GM12878 (cell line): Measurements from ENCODE around the gene BIVM. TPM values are rescaled to one million over a fixed set of nuclear protein-coding genes. Genes with fewer than 3 reads are reported as not detected.

Experiments
- ATAC-seq: fragments of 200-7000 bp; cut with Tn5 transposase; 3 replicates; pipeline ENCODE4 v1.9.1; 2020; ENCODE audit warnings: mild to moderate bottlenecking, moderate library complexity
- BruUV-seq: library from RNA; stranded (reverse); fragments of 400-500 nt; replicated peaks from 2 replicates; lab custom pipeline; 2021; lab: Mats Ljungman, UMichigan
- CTCF ChIA-PET: fragments of 300-600 bp; sonication (Branson Sonifier 250); formaldehyde crosslinking; extraction: SDS; loops from one replicate; lab custom pipeline; 2021; ENCODE audit warnings: inconsistent platforms; lab: Yijun Ruan, JAX
- POLR2A ChIA-PET: fragments of 350-600 bp; formaldehyde crosslinking; extraction: SDS; loops from one replicate; lab custom pipeline; 2021; ENCODE audit warnings: inconsistent platforms; lab: Charles Lee
- RAD21 ChIA-PET: fragments of 300-600 bp; sonication (Branson Sonifier 250); formaldehyde crosslinking; loops from one replicate; lab custom pipeline; 2023; ENCODE audit warnings: antibody characterized with exemption; ENCODE audit not compliant: unreplicated experiment; lab: Charles Lee
- SMC1A ChIA-PET: fragments of 300-600 bp; sonication (Branson Sonifier 250); formaldehyde crosslinking; loops from one replicate; lab custom pipeline; 2023; ENCODE audit not compliant: unreplicated experiment, uncharacterized antibody; lab: Charles Lee
- DNase-seq: peaks from one replicate; pipeline ENCODE4 v3.0.0-alpha.2; 2011; ENCODE audit warnings: low read depth, low spot score
- FAIRE-seq: peaks from 3 replicates; lab custom pipeline; 2011; peaks lifted over from hg19 to GRCh38; lab: Jason Lieb, UNC
- H2AFZ ChIP-seq: 2 replicates; pipeline ENCODE4 v1.6.0; 2011; ENCODE audit warnings: low read depth, low read length, control low read depth; ENCODE audit not compliant: control insufficient read depth
- H3K27ac ChIP-seq: 2 replicates; pipeline ENCODE4 v1.5.1; 2011; ENCODE audit warnings: control low read depth; ENCODE audit not compliant: control insufficient read depth, insufficient read depth
- H3K27me3 ChIP-seq, 2 experiments: replicated peaks in 1 of 2; 2 replicates each; pipeline versions ENCODE4 v1.6.0 to v1.6.1; 2011; ENCODE audit warnings: low read length in 1 of 2; ENCODE audit not compliant: control insufficient read depth in 2 of 2, insufficient read depth in 2 of 2
- H3K36me3 ChIP-seq, 2 experiments: 2 replicates each; pipeline ENCODE4 v1.5.1; 2011; ENCODE audit warnings: low read length in 1 of 2; ENCODE audit not compliant: control insufficient read depth in 2 of 2, insufficient read depth in 2 of 2
- H3K4me1 ChIP-seq: 2 replicates; pipeline ENCODE4 v1.6.1; 2011; ENCODE audit warnings: mild to moderate bottlenecking, low read length, moderate library complexity, mixed read lengths; ENCODE audit not compliant: control insufficient read depth, insufficient read depth
- H3K4me2 ChIP-seq: 2 replicates; pipeline ENCODE4 v1.6.0; 2011; ENCODE audit warnings: control low read depth; ENCODE audit not compliant: control insufficient read depth, insufficient read depth
- H3K4me3 ChIP-seq: fragments of 200-600 bp; sonication (generic); 2 replicates; pipeline ENCODE4 v1.5.1; 2016
- H3K79me2 ChIP-seq: 2 replicates; pipeline ENCODE4 v1.6.0; 2011; ENCODE audit warnings: low read length; ENCODE audit not compliant: control insufficient read depth, insufficient read depth
- H3K9ac ChIP-seq: 2 replicates; pipeline ENCODE4 v1.8.0; 2011; ENCODE audit warnings: low read length, control low read depth, mixed read lengths; ENCODE audit not compliant: control insufficient read depth, insufficient read depth
- H3K9me3 ChIP-seq: replicated peaks from 3 replicates; pipeline ENCODE4 v1.5.1; 2011; ENCODE audit warnings: mild to moderate bottlenecking, low read length; ENCODE audit not compliant: control insufficient read depth, insufficient read depth
- H4K20me1 ChIP-seq: 2 replicates; pipeline ENCODE4 v1.6.0; 2011; ENCODE audit not compliant: control insufficient read depth, insufficient read depth
- CBX5 ChIP-seq: sonication (generic); IDR thresholded peaks from 2 replicates; pipeline ENCODE4 v1.6.1; 2016; ENCODE audit warnings: low read depth, moderate library complexity, mild to moderate bottlenecking, inconsistent platforms
- EGR1 ChIP-seq, 2 experiments: IDR thresholded peaks; 1 replicate in 1 of 2; 2 replicates in 1 of 2; pipeline ENCODE4 v1.6.1; 2011 to 2012; ENCODE audit warnings: low read depth in 2 of 2, low read length in 2 of 2, borderline replicate concordance in 1 of 2, mild to moderate bottlenecking in 1 of 2, moderate library complexity in 1 of 2
- ESRRA ChIP-seq: IDR thresholded peaks from 2 replicates; pipeline ENCODE4 v1.6.1; 2012; ENCODE audit warnings: mild to moderate bottlenecking, low read length, improper control_type of control experiment
- GATAD2B ChIP-seq: fragments of 450-650 bp; conservative IDR thresholded peaks from 2 replicates; pipeline ENCODE4 v1.6.1; 2017; ENCODE audit warnings: low read depth, mild to moderate bottlenecking, moderate library complexity
- MXI1 ChIP-seq: fragments of 150-350 bp; IDR thresholded peaks from 2 replicates; pipeline ENCODE4 v1.6.1; 2011; ENCODE audit warnings: low read depth, mild to moderate bottlenecking, inconsistent platforms, low read length, improper control_type of control experiment
- MYC ChIP-seq: IDR thresholded peaks from 2 replicates; pipeline ENCODE4 v1.6.1; 2011; ENCODE audit warnings: mild to moderate bottlenecking, low read length, moderate library complexity, inconsistent platforms; ENCODE audit not compliant: insufficient read depth, insufficient replicate concordance, insufficient read length, severe bottlenecking
- NBN ChIP-seq: fragments of 450-650 bp; IDR thresholded peaks from 2 replicates; pipeline ENCODE4 v1.6.1; 2016
- PAX5 ChIP-seq: IDR thresholded peaks from 2 replicates; pipeline ENCODE4 v1.6.1; 2011; ENCODE audit warnings: low read depth, low read length, borderline replicate concordance
- PRDM15 ChIP-seq: fragments of 450-650 bp; formaldehyde crosslinking; IDR thresholded peaks from 2 replicates; pipeline ENCODE4 v1.4.0; 2020; ENCODE audit warnings: mild to moderate bottlenecking, moderate library complexity
- RAD21 ChIP-seq: IDR thresholded peaks from 2 replicates; pipeline ENCODE4 v1.6.1; 2011; ENCODE audit warnings: mild to moderate bottlenecking, low read depth, low read length, moderate library complexity; ENCODE audit not compliant: insufficient read depth
- SMAD5 ChIP-seq: IDR thresholded peaks from 2 replicates; pipeline ENCODE4 v1.6.1; 2016; ENCODE audit warnings: antibody characterized with exemption, low read depth
- SUPT20H ChIP-seq: IDR thresholded peaks from 2 replicates; pipeline ENCODE4 v1.6.1; 2011; ENCODE audit warnings: low read depth, mild to moderate bottlenecking, low read length, moderate library complexity, borderline replicate concordance; ENCODE audit not compliant: control insufficient read depth
- USF2 ChIP-seq: IDR thresholded peaks from 2 replicates; pipeline ENCODE4 v1.6.1; 2011; ENCODE audit warnings: low read depth, low read length, improper control_type of control experiment, borderline replicate concordance
- WGBS: methylation state at CpG from one replicate; pipeline ENCODE4 v1.1.6; 2016; ENCODE audit warnings: low lambda C conversion rate; ENCODE audit not compliant: insufficient replicate concordance, insufficient coverage; ENCODE audit errors: missing lambda C conversion rate; 5-methylcytosine and 5-hydroxymethylcytosine counted together
- in situ Hi-C: fragments of 300-500 bp; cut with MboI; formaldehyde crosslinking; loops from 9 replicates; pipeline ENCODE4 v1.14.3; 2018; ENCODE audit warnings: mixed read lengths
- intact Hi-C: fragments of 100-400 bp; cut with micrococcal nuclease; formaldehyde crosslinking; loops from one replicate; pipeline ENCODE4 v1.14.2; 2022; ENCODE audit not compliant: unreplicated experiment
- polyA plus RNA-seq, 11 experiments: library from polyadenylated mRNA; depleted of rRNA in 4 of 11; unstranded in 6 of 11; stranded (reverse) in 5 of 11; fragments of >200 nt; fragmentation: Nextera tagmentation in 4 of 11; fragmentation: Illumina TruSeq in 1 of 11; extraction: Ambion mirVana in 4 of 11; extraction: Trizol in 1 of 11; gene quantifications; 1 replicate in 1 of 11; 2 replicates in 10 of 11; pipeline versions ENCODE4 v1.2.1 to v1.2.3, GENCODE V29; 2011 to 2016; ENCODE audit warnings: inconsistent platforms in 2 of 11, missing spikeins in 2 of 11, low read depth in 1 of 11
- total RNA-seq, 4 experiments: library from RNA; depleted of rRNA in 3 of 4; stranded (reverse); fragments of >200 nt in 3 of 4; fragmentation: Illumina TruSeq in 1 of 4; extraction: Trizol in 1 of 4; gene quantifications; 2 replicates each; pipeline versions ENCODE4 v1.2.1 to v1.2.3, GENCODE V29; 2013 to 2021
- TF ChIP-seq, protein P1 (sequence below): IDR thresholded peaks from 2 replicates; pipeline ENCODE4 v1.6.1; 2011; ENCODE audit warnings: borderline replicate concordance, low read depth, mild to moderate bottlenecking, moderate library complexity, low read length; ENCODE audit not compliant: insufficient read depth, poor library complexity, severe bottlenecking

BIVM gene
- total and polyA plus RNA-seq, 10 of the 15 experiments (the other 5 are each of a cell fraction or from before 2014, with no cell fraction given), result 3.4 to 20.1 (median 14.1) TPM

DNA sequence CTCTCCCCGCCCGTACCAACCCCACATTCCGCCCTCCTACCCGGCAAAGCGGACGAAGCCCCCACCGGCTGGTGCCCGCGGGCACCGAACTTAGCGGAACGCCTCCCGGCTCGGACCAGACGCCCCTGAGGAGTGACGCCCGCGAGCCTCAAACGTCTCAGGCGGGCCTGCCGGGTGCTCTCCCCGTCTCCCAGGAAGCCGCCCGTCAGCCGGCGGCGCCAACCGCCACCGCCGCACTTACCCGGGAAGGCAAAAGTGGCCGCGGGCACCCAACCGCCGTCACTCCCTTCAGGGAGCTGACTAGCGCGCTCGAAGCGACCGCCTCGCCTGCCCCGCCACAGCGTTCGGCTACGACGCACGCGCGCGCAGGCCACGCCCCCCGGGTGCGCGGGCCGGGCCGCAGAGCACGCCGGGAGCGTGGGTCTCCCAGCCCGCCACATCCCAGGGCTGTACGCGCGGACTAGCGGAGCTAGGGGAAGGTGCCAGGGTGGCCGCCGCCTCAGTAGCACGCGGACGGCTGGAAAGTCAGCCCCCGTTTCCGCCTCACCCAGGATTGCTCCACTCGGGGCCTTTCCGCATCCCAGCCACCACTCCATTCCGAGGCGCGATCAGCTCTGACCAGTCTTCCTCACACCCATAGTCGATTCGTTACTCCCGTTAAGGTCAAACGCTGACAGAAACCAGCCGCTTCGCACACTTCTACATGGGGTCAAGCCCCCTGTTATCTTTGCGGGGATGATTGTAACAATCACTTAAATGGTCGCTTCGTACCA, 25.3 kb upstream of the BIVM start, which contains the start of gene TEX30:
Gene TEX30 (minus strand): TSS at position 346 of the 773 bp plus-strand sequence. CDS start 3,760 bp downstream, outside the sequence.
- H3K79me2 ChIP-seq, result peaks cover 11% of the 10 kb centered on the region
- H4K20me1 ChIP-seq, result no peaks in the 10 kb centered on the region
- CTCF ChIA-PET, result interaction anchor here (0.7 to 1.3 kb wide), 4 partner anchors 16 to 182 kb away, joined by 3 to 6 read pairs (median 4); no protein-coding TSS in a partner anchor
- 8% methylated on average over 69 of the region's 85 CpGs for WGBS
- RAD21 ChIA-PET, result interaction anchor here (1.0 to 1.5 kb wide), 2 partner anchors 34 to 72 kb away, joined by 3 to 7 read pairs; partner anchors contain the start of gene ERCC5
- TSS peak; percentile 77 for BruUV-seq
- H3K27me3 ChIP-seq, result no peaks in the 10 kb centered on the region
- H3K9ac ChIP-seq, result peak within 1 kb of the TSS; percentile 85
- intact Hi-C loops, result loop anchor here (1.0 to 5.0 kb wide), 4 partner anchors 27 to 177 kb away; partner anchors contain the start of gene TPP2
- peak within 1 kb of the TSS; percentile 73 for H3K27ac ChIP-seq
- H3K4me3 ChIP-seq, result peak within 1 kb of the TSS; percentile 89
- FAIRE-seq (no peak), ATAC-seq (peak; percentile 95), DNase-seq (peak; percentile 38)
- H3K4me2 ChIP-seq, result peak within 1 kb of the TSS; percentile 95
- POLR2A ChIA-PET, result interaction anchor here (0.6 to 2.6 kb wide), 7 partner anchors 24 to 1118 kb away, joined by 3 to 16 read pairs (median 4); no protein-coding TSS in a partner anchor
- SMC1A ChIA-PET, result interaction anchor here (1.1 to 4.9 kb wide), 5 partner anchors 17 to 177 kb away, joined by 3 to 22 read pairs (median 5); partner anchors contain the start of genes BIVM, POGLUT2 and TPP2
- H2AFZ ChIP-seq, result peak within 1 kb of the TSS; percentile 95
- H3K36me3 ChIP-seq, result no peaks in the 10 kb centered on the region
- in situ Hi-C loops, result no loop called here
- no peaks in the 10 kb centered on the region for H3K9me3 ChIP-seq
- peaks cover 11% of the 10 kb centered on the region for H3K4me1 ChIP-seq
- TF ChIP-seq MXI1 (peak; percentile 54), EGR1 (IDR thresholded peaks at IDR 0.05; ENCODE audit: borderline replicate concordance in 1 of 2, low read depth in 2 of 2, low read length in 2 of 2) (peak in 1 of 2 experiments; percentile 29; a peak in 1 of 3 replicates), GATAD2B (peak; percentile 57), SUPT20H (no peak), PRDM15 (CRISPR knock-in tag) (no peak), SMAD5 (peak; percentile 94), NBN (0 out of 2 replicates have a peak, but pooled peaks have one; percentile 39), RAD21 (no peak), ESRRA (no peak), PAX5 (no peak), MYC (peak; percentile 74), USF2 (no peak), CBX5 (peak; percentile 72; the same call in 1 of the 2 replicates)
- TF ChIP-seq, protein P1, sequence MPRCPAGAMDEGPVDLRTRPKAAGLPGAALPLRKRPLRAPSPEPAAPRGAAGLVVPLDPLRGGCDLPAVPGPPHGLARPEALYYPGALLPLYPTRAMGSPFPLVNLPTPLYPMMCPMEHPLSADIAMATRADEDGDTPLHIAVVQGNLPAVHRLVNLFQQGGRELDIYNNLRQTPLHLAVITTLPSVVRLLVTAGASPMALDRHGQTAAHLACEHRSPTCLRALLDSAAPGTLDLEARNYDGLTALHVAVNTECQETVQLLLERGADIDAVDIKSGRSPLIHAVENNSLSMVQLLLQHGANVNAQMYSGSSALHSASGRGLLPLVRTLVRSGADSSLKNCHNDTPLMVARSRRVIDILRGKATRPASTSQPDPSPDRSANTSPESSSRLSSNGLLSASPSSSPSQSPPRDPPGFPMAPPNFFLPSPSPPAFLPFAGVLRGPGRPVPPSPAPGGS, result peak; percentile 15
